Measurements from ENCODE around the gene ARFGAP2. TPM values are rescaled to one million over a fixed set of nuclear protein-coding genes. Genes with fewer than 3 reads are reported as not detected.
"Not testable (repeated sequence)": the region's sequence is repeated elsewhere in the genome, so short reads cannot be mapped to it uniquely, and the experiment has no call there.

The ARFGAP2 gene
- polyA plus RNA-seq, 1 of the 3 experiments (the other 2 are of a cell fraction): 52.5 TPM

DNA sequence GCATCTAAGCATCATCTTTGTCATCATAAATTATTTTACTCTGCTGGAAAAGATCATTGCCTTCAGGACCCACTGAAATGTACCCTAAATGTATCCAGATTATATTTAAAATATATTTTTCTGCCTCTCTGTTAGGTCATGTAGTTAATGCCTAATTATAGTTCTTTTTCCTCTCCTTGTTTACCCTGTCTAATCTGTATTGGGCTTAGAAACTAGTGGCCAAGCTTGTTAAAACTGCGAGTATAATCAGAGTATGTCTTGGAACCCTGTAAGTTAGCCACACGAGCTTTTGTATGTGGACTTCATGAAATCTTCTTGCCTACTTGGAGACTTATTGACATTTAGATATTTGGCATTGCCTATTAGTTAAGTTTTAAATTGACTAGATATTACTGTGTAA, 55.6 kb downstream of the ARFGAP2 start (continued):
- TF ChIP-seq MEF2A (IDR thresholded peaks at IDR 0.05; ENCODE audit: borderline replicate concordance, low read depth): no peak
- TF ChIP-seq FOXM1 (IDR thresholded peaks at IDR 0.05; ENCODE audit: low read depth): no peak
- TF ChIP-seq POLR2AphosphoS5 (IDR thresholded peaks at IDR 0.05; ENCODE audit: low read depth, low read length): no peak

DNA sequence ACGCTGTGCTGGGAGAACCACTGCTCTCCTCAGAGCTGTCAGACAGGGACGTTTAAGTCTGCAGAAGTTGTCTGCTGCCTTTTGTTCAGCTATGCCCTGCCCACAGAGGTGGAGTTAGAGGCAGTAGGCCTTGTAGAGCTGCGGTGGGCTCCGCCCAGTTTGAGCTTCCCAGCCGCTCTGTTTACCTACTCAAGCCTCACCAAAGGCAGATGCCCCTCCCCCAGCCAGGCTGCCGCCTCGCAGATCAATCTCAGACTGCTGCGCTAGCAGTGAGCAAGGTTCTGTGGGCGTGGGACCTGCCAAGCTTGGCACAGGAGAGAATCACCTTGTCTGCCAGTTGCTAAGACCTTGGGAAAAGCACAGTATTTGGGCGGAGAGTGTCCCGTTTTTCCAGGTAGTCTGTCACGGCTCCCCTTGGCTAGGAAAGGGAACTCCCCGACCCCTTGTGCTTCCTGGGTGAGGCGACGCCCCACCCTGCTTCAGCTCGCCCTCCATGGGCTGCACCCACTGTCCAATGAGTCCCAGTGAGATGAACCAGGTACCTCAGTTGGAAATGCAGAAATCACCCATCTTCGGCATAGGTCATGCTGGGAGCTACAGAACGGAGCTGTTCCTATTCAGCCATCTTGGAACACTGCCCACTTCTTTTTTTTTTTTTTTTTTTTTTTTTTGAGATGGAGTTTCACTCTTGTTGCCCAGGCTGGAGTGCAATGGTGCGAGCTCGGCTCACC, 57.6 kb downstream of the ARFGAP2 start:
- H4K20me1 ChIP-seq (ENCODE audit: insufficient read depth); H3K79me2 ChIP-seq (ENCODE audit: insufficient read depth); H3K9ac ChIP-seq; H3K27me3 ChIP-seq (ENCODE audit: insufficient read depth); H3K27ac ChIP-seq (ENCODE audit: low read depth in 2 of 2, low read length in 1 of 2); H2AFZ ChIP-seq (ENCODE audit: low read depth); DNase-seq; H3K4me2 ChIP-seq; H3K9me2 ChIP-seq; POLR2A ChIA-PET; H3K4me3 ChIP-seq (ENCODE audit: low read depth in 2 of 2, low read length in 1 of 2); H3K36me3 ChIP-seq (replicated peaks in 1 of 2; ENCODE audit: control insufficient read depth in 1 of 2, insufficient read depth in 2 of 2, low read length in 1 of 2); H3F3A ChIP-seq (replicated peaks; ENCODE audit: insufficient read depth); H3K9me3 ChIP-seq: not testable (repeated sequence)
- H3K4me1 ChIP-seq (ENCODE audit: control insufficient read depth in 1 of 2, insufficient read depth in 2 of 2, low read depth in 1 of 2, low read length in 1 of 2): peaks cover 0 to 11% of the 10 kb centered on the region in 2 experiments; a peak in 2 of 4 replicates
- CTCF ChIA-PET: interaction anchor here (1.2 to 1.3 kb wide), 2 partner anchors 10 to 34 kb away, joined by 3 to 6 read pairs; no protein-coding TSS in a partner anchor
- 88% methylated on average over 7 of the region's 20 CpGs for WGBS (ENCODE audit: low lambda C conversion rate)

Small RNA genes within 50 kb of the gene (small RNA-seq; reads per million reads assigned to genes)
- gene MIR6745: 0 to 0.52 (median 0) reads per million in 7 experiments

Other genes starting within 250 kb of the ARFGAP2 start
- 37.2 and 85.7 TPM in 2 replicates for gene CSTPP1, start 240.1 kb downstream of the ARFGAP2 start, polyA plus RNA-seq (2012; rRNA removed)
- gene PACSIN3, start 9.6 kb upstream of the ARFGAP2 start, polyA plus RNA-seq (2012; rRNA removed): 24.4 and 31.1 TPM in 2 replicates
- 83.5 and 95.5 TPM in 2 replicates for gene DDB2, start 38.1 kb upstream of the ARFGAP2 start, polyA plus RNA-seq (2012; rRNA removed)
- 15.9 and 17.5 TPM in 2 replicates for gene ACP2, start 71.9 kb upstream of the ARFGAP2 start, polyA plus RNA-seq (2012; rRNA removed)
- 6.3 and 7.3 TPM in 2 replicates for gene NR1H3, start 81.1 kb upstream of the ARFGAP2 start, polyA plus RNA-seq (2012; rRNA removed)
- gene MADD, start 93.3 kb upstream of the ARFGAP2 start, polyA plus RNA-seq (2012; rRNA removed): 10.6 and 16.4 TPM in 2 replicates
- gene MYBPC3, start 175.8 kb upstream of the ARFGAP2 start, polyA plus RNA-seq (2012; rRNA removed): not detected in 2 replicates
- 0.19 TPM in 1 of 2 replicates, not detected in the other for gene SPI1, start 201.7 kb upstream of the ARFGAP2 start, polyA plus RNA-seq (2012; rRNA removed)
- 65.5 and 70.7 TPM in 2 replicates for gene SLC39A13, start 231.7 kb upstream of the ARFGAP2 start, polyA plus RNA-seq (2012; rRNA removed)
- 184 and 191 TPM in 2 replicates for gene PSMC3, start 249.6 kb upstream of the ARFGAP2 start, polyA plus RNA-seq (2012; rRNA removed)

Measured in SK-N-SH (cell line).